ENCODE measurements around the gene UPF2.

GRCh38 chr10:11901833-11902475 is 140.7 kb downstream of the UPF2 start:
- no peak for TF ChIP-seq CTCF (conservative IDR thresholded peaks at IDR 0.05; ENCODE audit: low read depth, low read length)
- TF ChIP-seq EZH2 (IDR thresholded peaks at IDR 0.05; ENCODE audit: borderline replicate concordance, low read depth, low read length, poor library complexity, severe bottlenecking): no peak

All from A673 (cell line).